Vagina (tissue), 2 donors: ENCODE results near the gene NAA10.

Experiments used
- POLR2A ChIP-seq, 2 donors: fragments of 450-650 bp; IDR thresholded peaks; one replicate each; pipeline ENCODE4 v1.6.1; 2017; ENCODE audit warnings: antibody characterized with exemption in 2 of 2, mild to moderate bottlenecking in 2 of 2, moderate library complexity in 2 of 2
- TF ChIP-seq, protein P1 (sequence below), 3 experiments: fragments of 450-650 bp in 2 of 3; fragments of 200-600 bp in 1 of 3; sonication (generic) in 1 of 3; IDR thresholded peaks; one replicate each; pipeline ENCODE4 v1.5.1; 2017 to 2019; ENCODE audit warnings: antibody characterized with exemption in 3 of 3, mild to moderate bottlenecking in 2 of 3, moderate library complexity in 2 of 3

DNA sequence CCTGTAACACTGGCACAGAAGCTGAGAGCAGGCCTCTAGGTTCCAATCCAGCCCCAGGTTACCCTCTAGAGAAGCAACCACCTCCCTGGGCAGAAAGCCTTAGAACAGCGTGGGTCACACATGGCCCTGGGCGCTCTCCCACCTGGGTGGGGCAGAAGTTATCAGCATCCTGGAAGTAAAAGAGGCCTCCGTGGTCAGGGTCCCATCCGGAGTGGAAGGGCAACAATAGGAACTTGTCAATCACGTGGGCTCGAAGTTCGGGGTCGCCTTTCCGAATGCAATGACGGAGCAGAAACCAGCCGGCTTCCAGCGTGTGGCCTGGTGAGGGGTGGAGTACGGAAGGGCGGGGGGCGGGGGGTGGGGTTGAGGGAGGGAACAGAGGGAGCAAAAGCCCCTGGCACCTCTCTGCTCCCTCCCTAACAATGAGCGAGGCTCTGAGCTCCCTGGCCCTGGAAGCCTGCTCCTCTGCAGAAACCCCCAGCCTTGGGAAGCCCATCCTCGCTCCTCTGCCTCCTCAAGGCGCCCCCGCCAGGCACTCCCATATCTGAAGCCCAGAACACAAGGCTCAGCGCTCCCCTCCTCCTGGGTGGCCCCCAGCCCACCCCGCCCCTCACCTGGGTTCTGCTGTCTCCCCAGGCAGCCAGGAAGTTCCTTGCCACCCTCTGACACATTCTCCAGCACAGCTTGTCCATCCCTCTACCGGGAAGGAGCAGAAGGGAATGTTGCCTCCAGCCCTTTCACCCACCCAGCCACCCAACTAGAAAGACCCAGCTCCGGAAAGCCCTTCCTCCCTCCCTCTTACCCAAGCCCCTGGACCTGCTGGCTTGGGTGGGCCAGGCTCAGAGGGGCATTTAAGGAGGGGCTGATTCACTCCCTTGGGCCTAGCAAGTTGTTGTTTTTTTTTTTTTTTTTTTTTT lies 6.8 kb upstream of the NAA10 start:
- TF ChIP-seq, protein P1, sequence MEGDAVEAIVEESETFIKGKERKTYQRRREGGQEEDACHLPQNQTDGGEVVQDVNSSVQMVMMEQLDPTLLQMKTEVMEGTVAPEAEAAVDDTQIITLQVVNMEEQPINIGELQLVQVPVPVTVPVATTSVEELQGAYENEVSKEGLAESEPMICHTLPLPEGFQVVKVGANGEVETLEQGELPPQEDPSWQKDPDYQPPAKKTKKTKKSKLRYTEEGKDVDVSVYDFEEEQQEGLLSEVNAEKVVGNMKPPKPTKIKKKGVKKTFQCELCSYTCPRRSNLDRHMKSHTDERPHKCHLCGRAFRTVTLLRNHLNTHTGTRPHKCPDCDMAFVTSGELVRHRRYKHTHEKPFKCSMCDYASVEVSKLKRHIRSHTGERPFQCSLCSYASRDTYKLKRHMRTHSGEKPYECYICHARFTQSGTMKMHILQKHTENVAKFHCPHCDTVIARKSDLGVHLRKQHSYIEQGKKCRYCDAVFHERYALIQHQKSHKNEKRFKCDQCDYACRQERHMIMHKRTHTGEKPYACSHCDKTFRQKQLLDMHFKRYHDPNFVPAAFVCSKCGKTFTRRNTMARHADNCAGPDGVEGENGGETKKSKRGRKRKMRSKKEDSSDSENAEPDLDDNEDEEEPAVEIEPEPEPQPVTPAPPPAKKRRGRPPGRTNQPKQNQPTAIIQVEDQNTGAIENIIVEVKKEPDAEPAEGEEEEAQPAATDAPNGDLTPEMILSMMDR (IDR thresholded peaks at IDR 0.05) = no peak
- no peak for TF ChIP-seq POLR2A (IDR thresholded peaks at IDR 0.05)
